Right lobe of liver (tissue), 4 donors: ENCODE measurements around the gene VSNL1.

Source experiments
- POLR2A ChIP-seq: fragments of 450-650 bp; IDR thresholded peaks from one replicate; pipeline ENCODE4 v1.6.1; 2017; ENCODE audit warnings: antibody characterized with exemption, mild to moderate bottlenecking
- TF ChIP-seq, protein P1 (sequence below), 4 donors: fragments of 200-600 bp in 3 of 4; fragments of 450-650 bp in 1 of 4; IDR thresholded peaks; one replicate each; pipeline versions ENCODE4 v1.5.1 to v1.8.0; 2016 to 2022; ENCODE audit warnings: antibody characterized with exemption in 4 of 4, mild to moderate bottlenecking in 2 of 4
- donor health status: DM: no; HTN: no; CAD: no.
- donor health status: DM: no; HTN: no; CAD: no.
- donor health status: DM: no; HTN: yes; CAD: no.

DNA sequence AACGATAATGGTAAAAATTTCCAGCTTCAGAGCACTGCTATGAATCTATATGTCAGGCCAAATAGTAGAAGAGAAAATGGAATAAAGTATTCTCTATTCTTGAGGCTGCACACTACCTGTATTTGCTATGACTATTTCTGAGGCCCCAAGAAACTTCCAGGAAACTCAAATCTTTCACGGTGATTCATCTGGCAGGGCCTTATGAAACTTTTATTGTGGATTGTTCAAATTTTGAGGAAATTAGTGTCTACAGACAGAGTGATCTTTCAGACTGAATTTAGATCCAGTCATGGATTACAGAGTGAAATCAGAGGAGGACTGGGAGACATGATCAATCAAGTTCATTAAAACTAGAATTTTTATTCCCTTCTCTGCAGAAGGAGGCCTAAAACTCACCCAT lies 4.1 kb upstream of the VSNL1 start:
- TF ChIP-seq POLR2A = no peak
- TF ChIP-seq, protein P1, sequence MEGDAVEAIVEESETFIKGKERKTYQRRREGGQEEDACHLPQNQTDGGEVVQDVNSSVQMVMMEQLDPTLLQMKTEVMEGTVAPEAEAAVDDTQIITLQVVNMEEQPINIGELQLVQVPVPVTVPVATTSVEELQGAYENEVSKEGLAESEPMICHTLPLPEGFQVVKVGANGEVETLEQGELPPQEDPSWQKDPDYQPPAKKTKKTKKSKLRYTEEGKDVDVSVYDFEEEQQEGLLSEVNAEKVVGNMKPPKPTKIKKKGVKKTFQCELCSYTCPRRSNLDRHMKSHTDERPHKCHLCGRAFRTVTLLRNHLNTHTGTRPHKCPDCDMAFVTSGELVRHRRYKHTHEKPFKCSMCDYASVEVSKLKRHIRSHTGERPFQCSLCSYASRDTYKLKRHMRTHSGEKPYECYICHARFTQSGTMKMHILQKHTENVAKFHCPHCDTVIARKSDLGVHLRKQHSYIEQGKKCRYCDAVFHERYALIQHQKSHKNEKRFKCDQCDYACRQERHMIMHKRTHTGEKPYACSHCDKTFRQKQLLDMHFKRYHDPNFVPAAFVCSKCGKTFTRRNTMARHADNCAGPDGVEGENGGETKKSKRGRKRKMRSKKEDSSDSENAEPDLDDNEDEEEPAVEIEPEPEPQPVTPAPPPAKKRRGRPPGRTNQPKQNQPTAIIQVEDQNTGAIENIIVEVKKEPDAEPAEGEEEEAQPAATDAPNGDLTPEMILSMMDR (IDR thresholded peaks at IDR 0.05) = no peak
